Measurements from ENCODE around the gene SCAF8.

GRCh38 chr6:154814063-154814462 lies 80.8 kb downstream of the SCAF8 start:
- TF ChIP-seq POLR2A (conservative IDR thresholded peaks at IDR 0.05) = no peak
- TF ChIP-seq HDAC6 (IDR thresholded peaks at IDR 0.05; ENCODE audit: low read depth, low read length) = no peak
- TF ChIP-seq ATF4 (CRISPR knock-in tag; IDR thresholded peaks at IDR 0.05) = no peak
- TF ChIP-seq EHMT2 (IDR thresholded peaks at IDR 0.05) = no peak
- TF ChIP-seq ATF2 (CRISPR knock-in tag; IDR thresholded peaks at IDR 0.05) = no peak
- TF ChIP-seq ZNF274 (IDR thresholded peaks at IDR 0.05; ENCODE audit: borderline replicate concordance, low read depth, low read length) = no peak

All from K562 (cell line).